ENCODE results near the gene EFCAB14. TPM values are rescaled to one million over a fixed set of nuclear protein-coding genes. Genes with fewer than 3 reads are reported as not detected.

Gene EFCAB14
- total RNA-seq, 1 experiment from 2014 or later: 86.8 TPM

DNA sequence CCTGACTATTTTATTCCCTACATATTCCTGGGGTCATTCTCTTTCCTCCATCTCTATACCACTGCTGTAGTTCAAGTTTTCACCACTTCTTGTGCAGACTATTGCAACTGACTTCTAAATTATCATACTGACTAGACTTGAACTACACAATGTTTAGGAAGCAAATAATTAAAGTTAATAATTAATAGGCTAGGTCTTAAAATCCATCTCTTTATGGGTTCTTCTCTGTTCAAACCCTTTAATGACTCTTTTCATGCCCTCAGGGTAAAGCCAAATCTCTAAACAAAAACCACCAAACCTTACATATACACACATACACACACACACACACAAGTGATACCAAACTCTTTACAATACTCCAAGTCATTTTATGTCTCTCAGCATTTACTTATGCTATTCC is 80.0 kb downstream of the EFCAB14 start:
- BruUV-seq (replicated peaks): no TSS peak
- intact Hi-C loops (cut with micrococcal nuclease; ENCODE audit: unreplicated experiment): no loop called here
- Histone ChIP-seq H3K27me3 (ENCODE audit: control insufficient read depth, insufficient read depth, low read length) (no peaks in the 10 kb centered on the region), H3K4me1 (ENCODE audit: control insufficient read depth, insufficient read depth, low read length) (peaks cover 22% of the 10 kb centered on the region), H3K36me3 (ENCODE audit: control insufficient read depth, insufficient read depth, low read length) (no peaks in the 10 kb centered on the region), H3K27ac (ENCODE audit: low read length) (no peak overlapping the region; the same call in 1 of the 2 replicates), H3K4me3 (ENCODE audit: low read depth in 2 of 2, low read length in 2 of 2) (no peak overlapping the region), H3K9me3 (ENCODE audit: control insufficient read depth, insufficient read depth, low read depth, low read length) (no peaks in the 10 kb centered on the region)
- ATAC-seq: no peak
- in situ Hi-C loops (cut with HindIII; ENCODE audit: low pct_unique_long_range_greater_than_20kb, low sequenced_read_pairs): no loop called here
- CTCF ChIA-PET: no interaction called here
- POLR2A ChIA-PET: no interaction called here
- TF ChIP-seq, protein P1, sequence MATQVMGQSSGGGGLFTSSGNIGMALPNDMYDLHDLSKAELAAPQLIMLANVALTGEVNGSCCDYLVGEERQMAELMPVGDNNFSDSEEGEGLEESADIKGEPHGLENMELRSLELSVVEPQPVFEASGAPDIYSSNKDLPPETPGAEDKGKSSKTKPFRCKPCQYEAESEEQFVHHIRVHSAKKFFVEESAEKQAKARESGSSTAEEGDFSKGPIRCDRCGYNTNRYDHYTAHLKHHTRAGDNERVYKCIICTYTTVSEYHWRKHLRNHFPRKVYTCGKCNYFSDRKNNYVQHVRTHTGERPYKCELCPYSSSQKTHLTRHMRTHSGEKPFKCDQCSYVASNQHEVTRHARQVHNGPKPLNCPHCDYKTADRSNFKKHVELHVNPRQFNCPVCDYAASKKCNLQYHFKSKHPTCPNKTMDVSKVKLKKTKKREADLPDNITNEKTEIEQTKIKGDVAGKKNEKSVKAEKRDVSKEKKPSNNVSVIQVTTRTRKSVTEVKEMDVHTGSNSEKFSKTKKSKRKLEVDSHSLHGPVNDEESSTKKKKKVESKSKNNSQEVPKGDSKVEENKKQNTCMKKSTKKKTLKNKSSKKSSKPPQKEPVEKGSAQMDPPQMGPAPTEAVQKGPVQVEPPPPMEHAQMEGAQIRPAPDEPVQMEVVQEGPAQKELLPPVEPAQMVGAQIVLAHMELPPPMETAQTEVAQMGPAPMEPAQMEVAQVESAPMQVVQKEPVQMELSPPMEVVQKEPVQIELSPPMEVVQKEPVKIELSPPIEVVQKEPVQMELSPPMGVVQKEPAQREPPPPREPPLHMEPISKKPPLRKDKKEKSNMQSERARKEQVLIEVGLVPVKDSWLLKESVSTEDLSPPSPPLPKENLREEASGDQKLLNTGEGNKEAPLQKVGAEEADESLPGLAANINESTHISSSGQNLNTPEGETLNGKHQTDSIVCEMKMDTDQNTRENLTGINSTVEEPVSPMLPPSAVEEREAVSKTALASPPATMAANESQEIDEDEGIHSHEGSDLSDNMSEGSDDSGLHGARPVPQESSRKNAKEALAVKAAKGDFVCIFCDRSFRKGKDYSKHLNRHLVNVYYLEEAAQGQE (IDR thresholded peaks at IDR 0.05; ENCODE audit: insufficient read depth in 1 of 2, low read depth in 2 of 2, low read length in 1 of 2): no peak
- TF ChIP-seq TCF7L2 (IDR thresholded peaks at IDR 0.05; ENCODE audit: low read depth, low read length): no peak
- TF ChIP-seq, protein P2, sequence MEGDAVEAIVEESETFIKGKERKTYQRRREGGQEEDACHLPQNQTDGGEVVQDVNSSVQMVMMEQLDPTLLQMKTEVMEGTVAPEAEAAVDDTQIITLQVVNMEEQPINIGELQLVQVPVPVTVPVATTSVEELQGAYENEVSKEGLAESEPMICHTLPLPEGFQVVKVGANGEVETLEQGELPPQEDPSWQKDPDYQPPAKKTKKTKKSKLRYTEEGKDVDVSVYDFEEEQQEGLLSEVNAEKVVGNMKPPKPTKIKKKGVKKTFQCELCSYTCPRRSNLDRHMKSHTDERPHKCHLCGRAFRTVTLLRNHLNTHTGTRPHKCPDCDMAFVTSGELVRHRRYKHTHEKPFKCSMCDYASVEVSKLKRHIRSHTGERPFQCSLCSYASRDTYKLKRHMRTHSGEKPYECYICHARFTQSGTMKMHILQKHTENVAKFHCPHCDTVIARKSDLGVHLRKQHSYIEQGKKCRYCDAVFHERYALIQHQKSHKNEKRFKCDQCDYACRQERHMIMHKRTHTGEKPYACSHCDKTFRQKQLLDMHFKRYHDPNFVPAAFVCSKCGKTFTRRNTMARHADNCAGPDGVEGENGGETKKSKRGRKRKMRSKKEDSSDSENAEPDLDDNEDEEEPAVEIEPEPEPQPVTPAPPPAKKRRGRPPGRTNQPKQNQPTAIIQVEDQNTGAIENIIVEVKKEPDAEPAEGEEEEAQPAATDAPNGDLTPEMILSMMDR (IDR thresholded peaks at IDR 0.05): no peak
- TF ChIP-seq POLR2AphosphoS5 (IDR thresholded peaks at IDR 0.05; ENCODE audit: low read depth, low read length): no peak
- TF ChIP-seq SIN3A (IDR thresholded peaks at IDR 0.05; ENCODE audit: borderline replicate concordance, insufficient read depth, low read depth, low read length): no peak
- DNase-seq (ENCODE audit: low read depth, low spot score): no peak

DNA sequence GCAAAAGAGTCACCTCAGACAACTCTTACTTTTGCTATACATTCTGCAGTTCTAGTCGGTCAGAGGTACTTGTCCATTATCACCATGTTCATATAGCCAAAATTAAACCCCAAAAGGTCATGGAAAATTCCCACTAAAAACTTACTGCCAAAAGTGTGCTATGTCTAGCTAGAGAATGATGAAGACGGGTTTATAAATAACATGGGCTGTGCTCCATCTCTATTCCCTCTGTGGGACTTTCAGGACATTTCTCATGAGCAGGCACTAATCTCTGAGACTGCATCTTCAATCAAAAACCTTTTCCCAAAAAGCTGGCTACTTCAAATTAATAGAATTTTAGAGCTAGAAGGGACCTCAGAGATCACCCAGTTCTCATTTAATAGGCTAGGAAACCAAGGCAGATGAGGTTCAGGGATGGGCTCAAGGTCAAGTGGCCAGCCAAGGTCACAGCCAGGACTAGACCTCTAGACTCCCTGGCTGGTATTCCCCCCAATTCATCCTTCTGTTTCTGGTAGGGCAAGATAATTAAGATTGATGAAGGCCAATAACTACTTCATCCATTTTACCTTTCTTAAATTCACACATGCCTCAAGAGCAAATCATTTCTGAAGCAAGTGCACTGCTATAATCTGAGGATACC is 81.3 kb downstream of the EFCAB14 start:
- no peak for TF ChIP-seq POLR2AphosphoS5 (IDR thresholded peaks at IDR 0.05; ENCODE audit: low read depth, low read length)
- TF ChIP-seq TCF7L2 (IDR thresholded peaks at IDR 0.05; ENCODE audit: low read depth, low read length): no peak
- TF ChIP-seq, protein P2 (IDR thresholded peaks at IDR 0.05): no peak
- no peak for TF ChIP-seq SIN3A (IDR thresholded peaks at IDR 0.05; ENCODE audit: borderline replicate concordance, insufficient read depth, low read depth, low read length)
- TF ChIP-seq, protein P1 (IDR thresholded peaks at IDR 0.05; ENCODE audit: insufficient read depth in 1 of 2, low read depth in 2 of 2, low read length in 1 of 2): no peak
- Histone ChIP-seq H3K4me3 (ENCODE audit: low read depth in 2 of 2, low read length in 2 of 2) (no peak overlapping the region), H3K27me3 (ENCODE audit: control insufficient read depth, insufficient read depth, low read length) (no peaks in the 10 kb centered on the region), H3K4me1 (ENCODE audit: control insufficient read depth, insufficient read depth, low read length) (peaks cover 11% of the 10 kb centered on the region; the same call in 1 of the 2 replicates), H3K9me3 (ENCODE audit: control insufficient read depth, insufficient read depth, low read depth, low read length) (no peaks in the 10 kb centered on the region), H3K36me3 (ENCODE audit: control insufficient read depth, insufficient read depth, low read length) (no peaks in the 10 kb centered on the region), H3K27ac (ENCODE audit: low read length) (peak overlapping the region; percentile 2; the same call in 1 of the 2 replicates)
- ChIA-PET CTCF (no interaction called here), POLR2A (no interaction called here)
- no peak for DNase-seq (ENCODE audit: low read depth, low spot score)
- BruUV-seq (replicated peaks): no TSS peak
- in situ Hi-C loops (cut with HindIII; ENCODE audit: low pct_unique_long_range_greater_than_20kb, low sequenced_read_pairs) (no loop called here), intact Hi-C loops (cut with micrococcal nuclease; ENCODE audit: unreplicated experiment) (no loop called here)
- no peak for ATAC-seq

All from Panc1 (cell line).